NCI-H2029 (cell line): ENCODE results near the gene FHOD3.

Source experiments
- DNase-seq: peaks from one replicate; lab custom pipeline; 2025; lab: John Stamatoyannopoulos, UW

The FHOD3 gene

GRCh38 chr18:36381075-36381474 lies 83.6 kb downstream of the FHOD3 start:
- DNase-seq, result no peak

GRCh38 chr18:36382854-36383253 lies 85.3 kb downstream of the FHOD3 start:
- no peak for DNase-seq

GRCh38 chr18:36386150-36386920 lies 88.8 kb downstream of the FHOD3 start:
- no peak for DNase-seq

- DNase-seq, result no peak
These were observed 89.8 kb downstream of the FHOD3 start for GRCh38 chr18:36387310-36387709.

GRCh38 chr18:36388310-36388709 lies 90.8 kb downstream of the FHOD3 start:
- DNase-seq, result no peak

GRCh38 chr18:36389027-36389426 lies 91.5 kb downstream of the FHOD3 start:
- DNase-seq, result no peak

- no peak for DNase-seq
These were observed 92.5 kb downstream of the FHOD3 start for GRCh38 chr18:36389811-36390581.

- DNase-seq, result no peak
These were observed 94.1 kb downstream of the FHOD3 start for GRCh38 chr18:36391426-36392145.

- no peak for DNase-seq
These were observed 94.9 kb downstream of the FHOD3 start for GRCh38 chr18:36392164-36392978.

GRCh38 chr18:36392979-36393287 lies 95.4 kb downstream of the FHOD3 start:
- DNase-seq, result no peak

- DNase-seq, result no peak
These were observed 97.0 kb downstream of the FHOD3 start for GRCh38 chr18:36394486-36394885.

GRCh38 chr18:36396190-36396589 lies 98.7 kb downstream of the FHOD3 start:
- no peak for DNase-seq

- DNase-seq, result no peak
These were observed 99.5 kb downstream of the FHOD3 start for GRCh38 chr18:36397033-36397432.

GRCh38 chr18:36398419-36398818 lies 100.9 kb downstream of the FHOD3 start:
- DNase-seq, result no peak

- no peak for DNase-seq
These were observed 101.5 kb downstream of the FHOD3 start for GRCh38 chr18:36399055-36399454.

- no peak for DNase-seq
These were observed 103.9 kb downstream of the FHOD3 start for GRCh38 chr18:36401462-36401861.

- DNase-seq, result no peak
These were observed 105.4 kb downstream of the FHOD3 start for GRCh38 chr18:36402765-36403396.

GRCh38 chr18:36403896-36404820 lies 106.6 kb downstream of the FHOD3 start:
- DNase-seq, result no peak

- DNase-seq, result no peak
These were observed 108.1 kb downstream of the FHOD3 start for GRCh38 chr18:36405611-36406010.

GRCh38 chr18:36406805-36407204 lies 109.3 kb downstream of the FHOD3 start:
- peak; percentile 49 for DNase-seq
